Stomach (tissue), 9 donors: ENCODE data around the gene DARS2. TPM values are rescaled to one million over a fixed set of nuclear protein-coding genes. Genes with fewer than 3 reads are reported as not detected.
"Not testable (repeated sequence)": the region's sequence is repeated elsewhere in the genome, so short reads cannot be mapped to it uniquely, and the experiment has no call there.

Experiments
- DNase-seq, 2 donors: peaks; one replicate each; pipeline versions ENCODE4 v3.0.0 to v3.0.0-alpha.2; 2013 to 2019
- H3K27ac ChIP-seq, 5 donors: fragments of 200-600 bp in 4 of 5; sonication (generic) in 4 of 5; one replicate each; pipeline ENCODE4 v1.5.1; 2013 to 2019; ENCODE audit warnings: mild to moderate bottlenecking in 1 of 5, moderate library complexity in 1 of 5
- H3K27me3 ChIP-seq, 3 donors: fragments of 200-600 bp; sonication (generic); one replicate each; pipeline ENCODE4 v1.5.1; 2017 to 2019; ENCODE audit warnings: mixed run types in 1 of 3
- H3K36me3 ChIP-seq, 4 donors: fragments of 200-600 bp; sonication (generic); 1 replicate in 3 of 4; 2 replicates in 1 of 4; pipeline ENCODE4 v1.5.1; 2016 to 2019
- H3K4me1 ChIP-seq, 4 donors: fragments of 200-600 bp; sonication (generic); one replicate each; pipeline ENCODE4 v1.5.1; 2016 to 2019
- H3K4me3 ChIP-seq, 4 donors: fragments of 200-600 bp; sonication (generic) in 3 of 4; one replicate each; pipeline ENCODE4 v1.5.1; 2016 to 2019; ENCODE audit warnings: mild to moderate bottlenecking in 1 of 4
- H3K9me3 ChIP-seq, 4 donors: fragments of 200-600 bp; sonication (generic); one replicate each; pipeline ENCODE4 v1.5.1; 2016 to 2019
- CTCF ChIP-seq, 7 experiments: fragments of 450-650 bp in 4 of 7; fragments of 200-600 bp in 3 of 7; sonication (generic) in 3 of 7; IDR thresholded peaks; one replicate each; pipeline ENCODE4 v1.5.1; 2016 to 2019; ENCODE audit warnings: antibody characterized with exemption in 7 of 7, control low read depth in 2 of 7, mild to moderate bottlenecking in 1 of 7
- EP300 ChIP-seq: sonication (generic); formaldehyde crosslinking; IDR thresholded peaks from one replicate; pipeline ENCODE4 v1.6.1; 2017; ENCODE audit warnings: antibody characterized with exemption
- POLR2A ChIP-seq, 4 donors: fragments of 450-650 bp; IDR thresholded peaks; one replicate each; pipeline ENCODE4 v1.6.1; 2016; ENCODE audit warnings: antibody characterized with exemption in 4 of 4, control low read depth in 2 of 4, mild to moderate bottlenecking in 1 of 4, moderate library complexity in 1 of 4
- POLR2AphosphoS5 ChIP-seq, 3 donors: sonication (generic); formaldehyde crosslinking; IDR thresholded peaks; one replicate each; pipeline ENCODE4 v1.6.1; 2016; ENCODE audit warnings: antibody characterized with exemption in 3 of 3
- WGBS, 5 donors: extraction: QIAGEN DNeasy Blood & Tissue Kit in 3 of 5; methylation state at CpG; one replicate each; pipeline versions ENCODE4 v1.1.5 to v1.1.7; 2013 to 2018; 5-methylcytosine and 5-hydroxymethylcytosine counted together
- intact Hi-C: fragments of 100-400 bp; cut with DNase I; formaldehyde crosslinking; loops from one replicate; pipeline ENCODE4 v1.15.1; 2023; ENCODE audit warnings: low total_unique reads
- polyA plus RNA-seq, 3 donors: library from polyadenylated mRNA; stranded (reverse); fragments of 200-250 nt; gene quantifications; one replicate each; pipeline ENCODE4 v1.2.3, GENCODE V29; 2013
- total RNA-seq, 5 donors: library from RNA; depleted of rRNA; stranded (reverse); fragments of >200 nt; gene quantifications; one replicate each; pipeline versions ENCODE4 v1.1.0 to v1.2.3, GENCODE V29; 2014 to 2016
- donor health status: healthy with polysubstance abuse.
- donor health status: Bipolar disorder and iron deficiency.
- donor health status: healthy.

DARS2 gene
- total and polyA plus RNA-seq, 8 donors = 3.1 to 36.8 (median 10.8) TPM

- H3K4me1 ChIP-seq = no peaks in the 10 kb centered on the region
- no peaks in the 10 kb centered on the region for H3K9me3 ChIP-seq
- 94 to 98% (median 96%) methylated on average over 7 of the region's 7 CpGs for WGBS, 5 donors
- TF ChIP-seq CTCF (IDR thresholded peaks at IDR 0.05) = no peak
- TF ChIP-seq POLR2A (IDR thresholded peaks at IDR 0.05) = no peak
- TF ChIP-seq POLR2AphosphoS5 (IDR thresholded peaks at IDR 0.05) = no peak
- no peak for TF ChIP-seq EP300
- intact Hi-C loops = no loop called here
- DNase-seq = no peak
- H3K27me3 ChIP-seq = no peaks in the 10 kb centered on the region
- H3K36me3 ChIP-seq = peaks cover 24 to 91% (median 84%) of the 10 kb centered on the region in 4 donors
- H3K27ac ChIP-seq = no peak overlapping the region
- H3K4me3 ChIP-seq = no peak overlapping the region
These were observed 39.5 kb upstream of the DARS2 start for GRCh38 chr1:173784997-173785396.

GRCh38 chr1:173789841-173790240 is 34.6 kb upstream of the DARS2 start:
- H3K4me1 ChIP-seq = no peaks in the 10 kb centered on the region
- no peak overlapping the region for H3K27ac ChIP-seq
- TF ChIP-seq CTCF (IDR thresholded peaks at IDR 0.05) (no peak), POLR2AphosphoS5 (IDR thresholded peaks at IDR 0.05) (no peak), EP300 (no peak), POLR2A (IDR thresholded peaks at IDR 0.05) (no peak)
- H3K36me3 ChIP-seq = peaks cover 7 to 46% (median 38%) of the 10 kb centered on the region in 4 donors
- H3K4me3 ChIP-seq = no peak overlapping the region
- no peaks in the 10 kb centered on the region for H3K27me3 ChIP-seq
- WGBS, 5 donors = 97 to 99% (median 98%) methylated on average over 2 of the region's 2 CpGs
- intact Hi-C loops = no loop called here
- no peak for DNase-seq
- no peaks in the 10 kb centered on the region for H3K9me3 ChIP-seq

- H3K9me3 ChIP-seq = no peaks in the 10 kb centered on the region
- H3K4me3 ChIP-seq = no peak overlapping the region
- no peaks in the 10 kb centered on the region for H3K27me3 ChIP-seq
- TF ChIP-seq POLR2A (IDR thresholded peaks at IDR 0.05) (no peak), EP300 (no peak), CTCF (IDR thresholded peaks at IDR 0.05) (no peak), POLR2AphosphoS5 (IDR thresholded peaks at IDR 0.05) (no peak)
- DNase-seq = no peak
- H3K4me1 ChIP-seq = no peaks in the 10 kb centered on the region
- no peak overlapping the region for H3K27ac ChIP-seq
- intact Hi-C loops = no loop called here
- peaks cover 10 to 26% (median 12%) of the 10 kb centered on the region in 4 donors for H3K36me3 ChIP-seq
These were observed 26.4 kb upstream of the DARS2 start for GRCh38 chr1:173798078-173798477.

GRCh38 chr1:173799995-173800394 is 24.5 kb upstream of the DARS2 start:
- intact Hi-C loops = not testable (repeated sequence)
- 91 to 100% (median 100%) methylated on average over 1 of the region's 1 CpG for WGBS, 5 donors

GRCh38 chr1:173802961-173803360 is 21.5 kb upstream of the DARS2 start:
- WGBS, 5 donors = 79 to 91% (median 83%) methylated on average over 2 of the region's 2 CpGs
- TF ChIP-seq POLR2AphosphoS5 (IDR thresholded peaks at IDR 0.05) (no peak), CTCF (IDR thresholded peaks at IDR 0.05) (no peak), POLR2A (IDR thresholded peaks at IDR 0.05) (no peak), EP300 (no peak)
- Histone ChIP-seq H3K27me3 (no peaks in the 10 kb centered on the region), H3K9me3 (no peaks in the 10 kb centered on the region), H3K27ac (no peak overlapping the region), H3K4me3 (no peak overlapping the region), H3K36me3 (peaks cover 19 to 54% (median 34%) of the 10 kb centered on the region in 4 donors), H3K4me1 (no peaks in the 10 kb centered on the region)
- intact Hi-C loops = no loop called here
- DNase-seq = no peak

More at GRCh38 chr1:173799995-173800394, 24.5 kb upstream of the DARS2 start:
- H3K4me3 ChIP-seq, DNase-seq, H3K27me3 ChIP-seq, H3K9me3 ChIP-seq, H3K27ac ChIP-seq, H3K4me1 ChIP-seq: not testable (repeated sequence)
- peaks cover 10 to 29% (median 12%) of the 10 kb centered on the region in 4 donors for H3K36me3 ChIP-seq

- intact Hi-C loops, H3K4me1 ChIP-seq: not testable (repeated sequence)
- whole genome bisulfite sequencing, 5 donors = 93 to 97% (median 96%) methylated on average over 5 of the region's 5 CpGs
These were observed 10.8 kb upstream of the DARS2 start for GRCh38 chr1:173813654-173814053.

More at GRCh38 chr1:173813654-173814053, 10.8 kb upstream of the DARS2 start:
- not testable (repeated sequence) for H3K4me3 ChIP-seq, DNase-seq, H3K9me3 ChIP-seq, H3K27ac ChIP-seq, H3K27me3 ChIP-seq
- H3K36me3 ChIP-seq = peaks cover 8 to 35% (median 26%) of the 10 kb centered on the region in 4 donors
